ENCODE measurements around the gene MED12.

Gene MED12

GRCh38 chrX:71118032-71118984, at the start of gene MED12:
Gene MED12 (plus strand): TSS chrX:71118596. CDS start chrX:71118755, 159 bp downstream.
- DNase-seq: peak; percentile 48

- no peak for DNase-seq
Measured at GRCh38 chrX:71070531-71070930, 47.9 kb upstream of the MED12 start.

- DNase-seq: no peak
Measured at GRCh38 chrX:71081330-71082123, 36.9 kb upstream of the MED12 start.

- DNase-seq: no peak
Measured at GRCh38 chrX:71082124-71082647, 36.2 kb upstream of the MED12 start.

- no peak for DNase-seq
Measured at GRCh38 chrX:71082822-71083221, 35.6 kb upstream of the MED12 start.

GRCh38 chrX:71085900-71086299, 32.5 kb upstream of the MED12 start:
- DNase-seq: no peak

GRCh38 chrX:71091263-71091662, 27.1 kb upstream of the MED12 start:
- no peak for DNase-seq

GRCh38 chrX:71095033-71095432, 23.4 kb upstream of the MED12 start:
- DNase-seq: no peak

GRCh38 chrX:71095555-71095980, 22.8 kb upstream of the MED12 start, which contains the start of gene FOXO4:
Gene FOXO4 (plus strand): TSS chrX:71095851. CDS start chrX:71096529, 678 bp downstream.
- DNase-seq: peak; percentile 75

- DNase-seq: no peak
Measured at GRCh38 chrX:71095981-71096759, 22.2 kb upstream of the MED12 start.

GRCh38 chrX:71096760-71097032, 21.7 kb upstream of the MED12 start:
- DNase-seq: no peak

- no peak for DNase-seq
Measured at GRCh38 chrX:71098302-71098701, 20.1 kb upstream of the MED12 start.

GRCh38 chrX:71098951-71099506, 19.4 kb upstream of the MED12 start:
- DNase-seq: no peak

- DNase-seq: no peak
Measured at GRCh38 chrX:71099736-71100135, 18.7 kb upstream of the MED12 start.

GRCh38 chrX:71100581-71101505, 17.6 kb upstream of the MED12 start:
- DNase-seq: no peak

- DNase-seq: no peak
Measured at GRCh38 chrX:71102292-71102691, 16.1 kb upstream of the MED12 start.

- no peak for DNase-seq
Measured at GRCh38 chrX:71103110-71103983, 15.0 kb upstream of the MED12 start.

GRCh38 chrX:71105628-71106027, 12.8 kb upstream of the MED12 start:
- no peak for DNase-seq

- no peak for DNase-seq
Measured at GRCh38 chrX:71106427-71106826, 12.0 kb upstream of the MED12 start, which contains the start of gene CXorf65. Gene CXorf65 (minus strand): TSS chrX:71106740. CDS start chrX:71106556, 184 bp downstream.

GRCh38 chrX:71107245-71107644, 11.2 kb upstream of the MED12 start:
- DNase-seq: no peak

All from NCI-H1694 (cell line).